Suppressor macrophage treated with lipopolysaccharide for 1 hour (primary cell): ENCODE measurements around the gene IFT88.
"Not testable (repeated sequence)": the region's sequence is repeated elsewhere in the genome, so short reads cannot be mapped to it uniquely, and the experiment has no call there.

Source experiments
- DNase-seq, 3 donors: peaks; one replicate each; pipeline ENCODE4 v3.0.0-alpha.2; 2020 to 2022

IFT88 gene

GRCh38 chr13:20633802-20634201, 66.8 kb downstream of the IFT88 start:
- DNase-seq, result no peak

DNA sequence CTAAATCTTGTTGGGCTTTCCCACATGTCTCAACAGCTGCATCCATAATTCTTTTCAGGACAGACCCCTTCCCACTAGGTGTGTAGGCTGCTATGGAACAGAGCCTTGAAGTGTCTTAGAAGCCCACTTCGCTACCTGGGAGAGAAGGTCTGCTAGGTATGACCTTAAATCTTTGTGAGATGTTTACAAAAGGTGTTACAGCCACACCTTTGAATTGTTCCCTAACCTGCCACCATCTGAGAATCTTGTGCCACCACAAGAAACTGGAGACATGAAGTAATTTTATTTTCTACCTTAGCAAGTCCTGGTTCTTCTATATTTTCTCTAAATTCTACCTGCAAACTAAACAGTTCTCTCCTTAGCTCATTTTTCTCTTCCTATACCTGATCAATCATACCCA, 69.1 kb downstream of the IFT88 start:
- no peak for DNase-seq

GRCh38 chr13:20637811-20638210, 70.9 kb downstream of the IFT88 start:
- DNase-seq, result no peak

GRCh38 chr13:20647758-20648157, 80.8 kb downstream of the IFT88 start:
- no peak for DNase-seq

- no peak for DNase-seq
Measured at GRCh38 chr13:20652946-20653345, 86.0 kb downstream of the IFT88 start.

- DNase-seq, result no peak
Measured at GRCh38 chr13:20654156-20654555, 87.2 kb downstream of the IFT88 start.

- DNase-seq, result no peak
Measured at GRCh38 chr13:20658451-20659040, 91.6 kb downstream of the IFT88 start.

DNA sequence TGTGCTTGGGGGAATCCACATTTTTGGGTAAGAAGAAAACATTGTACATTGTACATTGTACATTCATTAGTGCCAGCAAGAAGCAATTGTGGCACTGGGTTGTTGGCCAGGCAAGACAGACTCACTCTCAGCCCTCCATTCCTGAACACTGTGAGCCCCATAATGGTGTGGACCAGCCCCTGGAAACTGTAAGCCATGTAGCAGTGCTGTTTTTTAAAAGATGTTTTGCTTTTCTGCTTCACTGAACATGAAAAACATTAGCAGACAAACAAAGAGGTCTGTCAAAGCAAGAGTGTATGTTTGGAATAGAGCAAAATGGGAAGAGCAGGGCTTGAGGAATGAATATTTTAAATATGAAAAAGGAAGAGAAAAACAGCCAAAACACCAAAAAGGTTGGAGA, 97.4 kb downstream of the IFT88 start:
- DNase-seq, result no peak

GRCh38 chr13:20666948-20667347, 100.0 kb downstream of the IFT88 start:
- no peak for DNase-seq

- no peak for DNase-seq
Measured at GRCh38 chr13:20667857-20668437, 101.0 kb downstream of the IFT88 start.

- DNase-seq, result no peak
Measured at GRCh38 chr13:20669162-20669561, 102.2 kb downstream of the IFT88 start.

DNA sequence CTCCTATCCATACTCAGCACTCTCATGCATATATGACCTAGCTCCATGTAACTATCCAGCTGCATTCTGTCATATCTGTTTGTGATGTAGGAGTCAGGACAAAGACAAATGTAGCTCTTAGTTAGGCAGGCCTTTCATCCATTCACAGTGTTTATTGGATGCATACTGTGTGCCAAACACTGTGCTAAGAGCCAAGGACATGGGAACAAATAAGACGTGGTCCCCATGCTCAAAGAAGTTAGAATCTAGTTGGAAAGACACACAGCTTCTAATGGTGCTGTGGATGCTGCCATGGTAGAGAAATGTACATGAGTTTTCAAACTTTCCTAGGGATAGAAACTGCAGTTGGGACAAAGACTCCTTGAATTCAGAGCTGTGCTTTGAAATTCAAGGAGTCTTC, 104.8 kb downstream of the IFT88 start:
- no peak for DNase-seq

- no peak for DNase-seq
Measured at GRCh38 chr13:20672772-20673171, 105.8 kb downstream of the IFT88 start.

DNA sequence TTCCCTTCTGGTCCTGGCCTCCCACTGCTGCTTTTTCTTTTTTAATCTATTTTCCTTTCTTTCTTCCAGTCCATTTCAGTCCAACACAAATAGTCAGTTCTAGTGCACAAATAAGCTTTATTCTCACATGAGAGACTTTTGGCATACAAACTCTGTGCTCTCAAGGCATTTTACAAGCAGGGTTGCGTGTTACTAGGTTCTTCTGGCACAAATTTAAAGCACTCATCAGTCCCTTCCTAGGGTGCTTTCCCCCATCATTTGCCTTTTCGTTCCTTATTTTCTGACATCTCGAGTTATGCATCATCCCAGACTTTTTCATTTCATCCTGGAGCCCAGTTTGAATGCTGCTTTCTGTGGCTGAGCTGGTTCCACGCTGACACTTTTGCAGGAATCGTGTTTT, 106.8 kb downstream of the IFT88 start:
- no peak for DNase-seq

DNA sequence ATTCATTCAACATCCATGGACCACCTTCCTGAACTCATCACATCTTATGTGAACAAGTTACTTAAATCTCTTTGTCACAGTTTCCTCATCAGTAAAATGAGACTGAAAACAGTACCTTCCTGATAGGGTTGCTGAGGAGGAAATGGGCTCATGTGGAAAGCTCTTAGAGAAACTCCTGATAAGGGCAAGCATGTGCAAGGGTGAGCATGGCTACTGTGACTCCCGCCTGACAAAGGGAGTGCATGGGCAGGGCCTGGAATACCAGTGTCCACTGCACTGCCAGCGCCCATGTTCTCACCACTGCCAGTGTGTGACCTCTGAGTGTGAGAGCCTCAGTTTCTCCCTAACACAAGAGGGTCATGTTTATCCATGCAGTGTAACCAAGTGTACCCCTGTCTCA, 109.3 kb downstream of the IFT88 start:
- no peak for DNase-seq

- not testable (repeated sequence) for DNase-seq
Measured at GRCh38 chr13:20678606-20679005, 111.6 kb downstream of the IFT88 start.

DNA sequence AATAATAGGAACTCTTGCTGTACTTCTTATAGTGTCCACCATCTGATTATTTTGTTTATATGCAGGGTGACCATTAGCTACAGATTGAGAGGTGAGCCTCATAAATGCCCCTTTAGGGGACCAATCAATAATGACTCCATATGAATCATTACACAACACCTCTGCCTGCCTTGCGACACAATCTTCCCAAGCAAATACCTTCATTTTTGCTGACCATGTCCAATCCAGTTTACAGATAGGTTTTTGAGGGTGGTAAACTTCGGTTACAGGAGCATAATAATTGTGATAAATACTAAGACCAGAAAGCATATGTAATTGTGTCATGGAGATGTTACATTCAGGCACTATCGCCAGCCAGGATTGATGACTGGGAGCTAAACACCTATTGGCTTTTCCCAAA, 112.9 kb downstream of the IFT88 start:
- DNase-seq, result no peak

DNA sequence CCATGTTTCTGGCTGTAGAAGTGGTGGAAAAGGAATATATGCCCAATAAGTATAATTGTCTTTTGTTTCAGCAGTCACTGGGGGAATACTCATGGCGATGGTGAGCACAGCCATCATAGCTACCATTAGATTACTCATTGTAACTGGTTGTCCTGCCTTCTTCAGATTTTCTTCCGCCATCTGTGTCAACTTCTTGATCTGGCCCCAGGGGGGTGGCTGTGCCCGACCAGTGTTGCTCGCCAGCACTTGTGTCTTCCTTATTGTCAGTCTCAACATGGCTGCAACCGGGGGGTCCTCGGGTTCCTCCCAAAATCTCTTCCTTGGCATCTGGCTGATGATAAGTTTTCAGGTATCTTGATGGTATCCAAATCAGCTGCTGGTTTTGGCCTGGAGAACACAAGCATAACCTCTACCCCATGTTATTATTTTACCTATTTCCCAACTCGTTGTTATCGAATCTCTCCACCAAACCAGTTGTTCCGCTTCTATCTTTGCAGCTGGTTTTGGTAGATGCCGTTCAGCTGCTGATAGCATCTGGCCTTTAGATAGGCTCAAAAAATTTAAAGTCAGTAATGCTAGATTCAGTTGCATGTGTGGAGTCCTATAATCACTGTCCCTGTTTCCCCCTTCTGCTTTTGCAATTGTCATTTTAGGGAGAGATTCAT, 113.6 kb downstream of the IFT88 start:
- no peak for DNase-seq

GRCh38 chr13:20681481-20681880, 114.5 kb downstream of the IFT88 start:
- not testable (repeated sequence) for DNase-seq

DNA sequence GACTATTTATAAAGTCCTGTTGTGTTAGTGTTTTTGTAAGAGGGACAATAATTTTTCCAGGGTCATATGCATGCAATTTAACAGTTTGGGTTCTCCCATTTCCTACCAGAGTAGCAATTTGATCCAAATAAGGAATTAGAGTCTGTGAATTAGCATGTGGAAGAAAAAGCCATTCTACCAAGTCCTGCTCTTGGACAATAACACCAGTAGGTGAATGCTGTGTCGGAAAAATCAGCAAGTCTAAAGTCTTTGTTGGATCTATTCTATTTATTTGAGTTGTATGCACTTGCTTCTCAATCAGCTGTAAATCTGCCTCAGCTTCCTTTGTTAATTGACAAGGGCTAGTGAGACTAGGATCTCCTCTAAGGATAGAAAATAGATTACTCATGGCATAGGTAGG, 115.1 kb downstream of the IFT88 start:
- DNase-seq, result no peak

DNA sequence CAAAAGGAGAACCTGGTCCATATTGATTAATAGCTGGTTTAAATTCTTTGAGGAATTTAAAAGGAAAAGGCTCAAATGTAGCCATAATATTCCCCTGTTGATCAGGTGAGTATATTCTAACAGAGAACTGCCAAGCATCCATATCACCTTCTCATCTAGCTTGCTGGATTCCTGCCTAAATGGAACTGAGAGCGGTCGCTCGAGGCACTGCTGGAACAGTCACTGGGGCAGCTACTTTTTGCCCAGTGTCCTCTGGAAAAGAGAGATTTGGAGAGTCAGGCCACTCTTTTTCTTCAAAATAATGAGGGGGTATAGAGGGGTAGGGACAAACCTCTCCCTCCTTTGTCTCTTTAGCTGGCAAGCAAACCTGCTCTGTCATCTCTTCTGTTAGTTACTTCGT, 117.1 kb downstream of the IFT88 start:
- no peak for DNase-seq

DNA sequence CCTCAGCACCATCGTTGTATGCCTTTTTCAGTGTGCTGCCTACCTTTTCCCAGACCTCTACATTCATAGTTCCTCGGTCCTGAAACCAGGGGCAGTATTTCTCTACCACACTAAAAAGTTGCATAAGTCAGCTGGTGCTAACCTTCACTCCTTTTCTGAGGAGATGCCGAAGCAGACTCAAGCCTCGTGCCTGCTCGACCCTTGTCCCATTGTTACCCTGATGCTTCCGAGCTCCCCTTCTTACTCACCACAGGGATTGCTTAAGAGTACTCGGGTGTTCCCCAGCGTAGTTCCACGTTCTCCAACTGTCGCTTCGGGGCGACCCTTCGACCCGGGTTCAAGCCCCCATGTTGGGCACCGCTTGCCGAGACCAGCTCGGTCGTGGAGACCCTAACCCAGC, 117.6 kb downstream of the IFT88 start:
- peak in 2 of 3 donors; percentile 44 to 49 for DNase-seq

DNA sequence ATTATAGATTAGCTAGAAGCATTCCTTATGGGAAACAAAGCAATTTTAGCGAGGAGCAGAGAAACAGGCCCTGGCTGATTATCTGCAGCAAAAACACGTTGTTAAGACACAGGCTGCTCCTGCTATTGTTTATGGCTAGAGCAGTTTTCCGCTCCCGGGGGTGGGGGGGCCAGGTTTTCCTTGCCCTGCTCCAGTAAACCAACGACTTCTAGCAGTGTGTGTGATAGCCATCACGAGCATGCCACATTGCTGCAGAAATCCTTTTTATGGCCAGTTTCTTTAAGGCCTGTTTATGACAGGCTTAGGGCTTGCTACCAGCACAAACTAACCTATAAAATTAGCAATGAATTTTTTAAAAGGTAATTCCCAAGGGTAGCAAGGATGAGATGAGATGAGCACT, 118.1 kb downstream of the IFT88 start:
- no peak for DNase-seq

DNA sequence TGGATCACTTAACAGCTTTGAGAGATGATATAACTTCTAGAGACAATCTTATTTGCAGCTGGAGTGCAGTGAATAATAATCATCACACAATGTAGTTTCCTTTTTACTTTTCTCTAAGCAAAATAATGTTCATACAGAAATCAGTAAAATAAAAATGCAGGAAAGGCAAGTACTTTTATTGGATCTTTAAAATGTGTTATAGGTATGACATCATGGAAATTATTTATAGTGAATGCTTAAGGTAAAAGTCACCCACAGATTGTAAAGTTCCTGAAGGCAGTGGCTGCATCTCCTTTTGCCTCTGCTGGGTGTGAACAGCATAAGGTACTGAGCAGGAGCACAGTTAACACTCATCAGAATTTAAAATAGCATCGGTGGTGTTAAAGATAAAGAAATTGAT, 119.2 kb downstream of the IFT88 start:
- no peak for DNase-seq
